ELR (cell line): ENCODE data around the gene EPB42.
A peak's percentile ranks its signal among the peaks of the same experiment; 100 is the strongest.
"Not testable (repeated sequence)": the region's sequence is repeated elsewhere in the genome, so short reads cannot be mapped to it uniquely, and the experiment has no call there.

ENCODE experiments used
- DNase-seq: peaks from one replicate; pipeline ENCODE4 v3.0.0-alpha.2; 2015; ENCODE audit warnings: low read depth

Gene EPB42

GRCh38 chr15:43241100-43241499, 20.3 kb upstream of the EPB42 start:
- DNase-seq, result no peak

GRCh38 chr15:43239732-43240491, 19.1 kb upstream of the EPB42 start:
- DNase-seq, result peak; percentile 52

GRCh38 chr15:43238671-43239131, 17.9 kb upstream of the EPB42 start:
- no peak for DNase-seq

- no peak for DNase-seq
Observed at GRCh38 chr15:43237842-43238470, 17.1 kb upstream of the EPB42 start.

- DNase-seq, result no peak
Observed at GRCh38 chr15:43235536-43235935, 14.7 kb upstream of the EPB42 start.

GRCh38 chr15:43232289-43232874, 11.6 kb upstream of the EPB42 start:
- DNase-seq, result no peak

GRCh38 chr15:43230640-43231115, 9.9 kb upstream of the EPB42 start:
- DNase-seq, result peak; percentile 15

GRCh38 chr15:43229977-43230376, 9.2 kb upstream of the EPB42 start:
- DNase-seq, result no peak

GRCh38 chr15:43226436-43227305, 5.9 kb upstream of the EPB42 start:
- no peak for DNase-seq

GRCh38 chr15:43225950-43226255, 5.1 kb upstream of the EPB42 start:
- not testable (repeated sequence) for DNase-seq

GRCh38 chr15:43225201-43225949, 4.6 kb upstream of the EPB42 start:
- peak; percentile 79 for DNase-seq

GRCh38 chr15:43221422-43221821, 604 bp upstream of the EPB42 start:
- no peak for DNase-seq

GRCh38 chr15:43219929-43220928, 589 bp downstream of the EPB42 start:
- DNase-seq, result no peak

- DNase-seq, result peak; percentile 42
Observed at GRCh38 chr15:43218908-43219706, 1.7 kb downstream of the EPB42 start.

GRCh38 chr15:43215961-43216360, 4.9 kb downstream of the EPB42 start:
- DNase-seq, result peak; percentile 47

GRCh38 chr15:43214592-43215295, 6.1 kb downstream of the EPB42 start:
- DNase-seq, result no peak

- DNase-seq, result no peak
Observed at GRCh38 chr15:43214169-43214568, 6.6 kb downstream of the EPB42 start.

- DNase-seq, result no peak
Observed at GRCh38 chr15:43213466-43213865, 7.4 kb downstream of the EPB42 start.

- DNase-seq, result no peak
Observed at GRCh38 chr15:43212951-43213350, 7.9 kb downstream of the EPB42 start.
